B cell (primary cell): ENCODE results near the gene WDR27. TPM values are rescaled to one million over a fixed set of nuclear protein-coding genes. Genes with fewer than 3 reads are reported as not detected.
"Not testable (repeated sequence)": the region's sequence is repeated elsewhere in the genome, so short reads cannot be mapped to it uniquely, and the experiment has no call there.

Experiments
- ATAC-seq: fragments of 200-7000 bp; cut with Tn5 transposase; one replicate; pipeline ENCODE4 v1.10.0; 2021; ENCODE audit warnings: low read depth, mild to moderate bottlenecking, moderate number of reproducible peaks, moderate library complexity
- CTCF ChIA-PET: fragments of 350-600 bp; sonication (Branson Sonifier 250); formaldehyde crosslinking; loops from one replicate; lab custom pipeline; 2021; ENCODE audit warnings: antibody characterized with exemption, inconsistent platforms; lab: Charles Lee
- POLR2A ChIA-PET: fragments of 350-600 bp; sonication (Branson Sonifier 250); formaldehyde crosslinking; loops from one replicate; lab custom pipeline; 2021; ENCODE audit warnings: antibody characterized with exemption; lab: Charles Lee
- DNase-seq: peaks from one replicate; pipeline ENCODE4 v3.0.0; 2013
- H2AFZ ChIP-seq: 2 replicates; pipeline ENCODE4 v1.6.1; 2012; ENCODE audit warnings: mild to moderate bottlenecking, low read depth, low read length; ENCODE audit not compliant: insufficient read depth, poor library complexity, severe bottlenecking
- H3K27ac ChIP-seq, 2 donors: 1 replicate in 1 of 2; 2 replicates in 1 of 2; pipeline ENCODE4 v1.5.1; 2012 to 2013; ENCODE audit warnings: low read length in 2 of 2, mild to moderate bottlenecking in 2 of 2, moderate library complexity in 1 of 2
- H3K27me3 ChIP-seq, 4 experiments: fragments of 200-600 bp in 1 of 4; sonication (generic) in 1 of 4; replicated peaks in 1 of 4; 1 replicate in 2 of 4; 2 replicates in 2 of 4; pipeline versions ENCODE4 v1.6.1 to v1.7.0; 2013 to 2016; ENCODE audit warnings: low read length in 3 of 4, mild to moderate bottlenecking in 2 of 4, mixed read lengths in 1 of 4, moderate library complexity in 1 of 4; ENCODE audit not compliant: insufficient read depth in 4 of 4, control insufficient read depth in 3 of 4; ENCODE audit errors: control extremely low read depth in 1 of 4
- H3K36me3 ChIP-seq, 2 experiments: replicated peaks in 1 of 2; 1 replicate in 1 of 2; 2 replicates in 1 of 2; pipeline versions ENCODE4 v1.6.1 to v1.7.1; 2013; ENCODE audit warnings: low read length in 1 of 2; ENCODE audit not compliant: insufficient read depth in 2 of 2, control insufficient read depth in 1 of 2; ENCODE audit errors: control extremely low read depth in 1 of 2, extremely low read depth in 1 of 2
- H3K4me1 ChIP-seq, 2 donors: fragments of 200-600 bp in 1 of 2; sonication (generic) in 1 of 2; 1 replicate in 1 of 2; 2 replicates in 1 of 2; pipeline versions ENCODE4 v1.5.1 to v1.6.1; 2013 to 2017; ENCODE audit warnings: low read length in 2 of 2; ENCODE audit not compliant: control insufficient read depth in 2 of 2, insufficient read depth in 2 of 2
- H3K4me2 ChIP-seq: replicated peaks from 2 replicates; pipeline ENCODE3; 2012; ENCODE audit warnings: mild to moderate bottlenecking, low read depth, low read length; ENCODE audit not compliant: poor library complexity, severe bottlenecking
- H3K4me3 ChIP-seq, 5 experiments: fragments of 200-600 bp in 1 of 5; sonication (generic) in 1 of 5; 1 replicate in 3 of 5; 2 replicates in 2 of 5; pipeline versions ENCODE4 v1.5.1 to v1.7.0; 2011 to 2016; ENCODE audit warnings: low read length in 4 of 5, mild to moderate bottlenecking in 4 of 5, low read depth in 2 of 5, control low read depth in 1 of 5, moderate library complexity in 1 of 5; ENCODE audit not compliant: insufficient read depth in 1 of 5; ENCODE audit errors: control extremely low read depth in 1 of 5, extremely low read depth in 1 of 5
- H3K79me2 ChIP-seq: fragments of 200-600 bp; sonication (generic); one replicate; pipeline ENCODE4 v1.6.0; 2016; ENCODE audit warnings: low read length; ENCODE audit not compliant: control insufficient read depth, insufficient read depth
- H3K9ac ChIP-seq: fragments of 200-600 bp; sonication (generic); 2 replicates; pipeline ENCODE4 v1.6.1; 2017; ENCODE audit warnings: mild to moderate bottlenecking, low read length, moderate library complexity
- H3K9me3 ChIP-seq, 3 donors: one replicate each; pipeline versions ENCODE4 v1.6.1 to v1.7.1; 2013; ENCODE audit warnings: low read length in 2 of 3; ENCODE audit not compliant: control insufficient read depth in 2 of 3, insufficient read depth in 1 of 3; ENCODE audit errors: control extremely low read depth in 1 of 3
- H4K20me1 ChIP-seq: 2 replicates; pipeline ENCODE4 v1.6.0; 2012; ENCODE audit warnings: mild to moderate bottlenecking, low read length; ENCODE audit not compliant: insufficient read depth, control insufficient read depth, poor library complexity, severe bottlenecking
- H3K27ac Mint-ChIP-seq: one replicate; pipeline ENCODE4 v1.8.0; 2021; ENCODE audit warnings: mixed read lengths
- H3K27me3 Mint-ChIP-seq: one replicate; pipeline ENCODE4 v1.8.0; 2021; ENCODE audit warnings: mixed read lengths
- H3K4me1 Mint-ChIP-seq: one replicate; pipeline ENCODE4 v1.8.0; 2021; ENCODE audit warnings: mixed read lengths
- H3K4me3 Mint-ChIP-seq: one replicate; pipeline ENCODE4 v1.8.0; 2021; ENCODE audit warnings: mixed read lengths
- H3K9me3 Mint-ChIP-seq: one replicate; pipeline ENCODE4 v1.8.0; 2022; ENCODE audit warnings: mixed read lengths; ENCODE audit not compliant: insufficient read depth
- CTCF ChIP-seq: fragments of 200-600 bp; IDR thresholded peaks from one replicate; pipeline ENCODE4 v1.8.0; 2022; ENCODE audit warnings: antibody characterized with exemption, mild to moderate bottlenecking
- EZH2 ChIP-seq: IDR thresholded peaks from 2 replicates; pipeline ENCODE4 v1.6.1; 2012; ENCODE audit warnings: borderline replicate concordance, low read depth, mild to moderate bottlenecking, moderate library complexity, low read length; ENCODE audit not compliant: insufficient read depth, poor library complexity, severe bottlenecking
- WGBS: methylation state at CpG from one replicate; pipeline ENCODE4 v1.1.5; 2013; ENCODE audit warnings: missing lambda C conversion rate; ENCODE audit not compliant: insufficient coverage; 5-methylcytosine and 5-hydroxymethylcytosine counted together
- intact Hi-C: fragments of 100-400 bp; cut with micrococcal nuclease; formaldehyde crosslinking; loops from one replicate; pipeline ENCODE4 v1.10.0; 2022
- polyA plus RNA-seq: library from polyadenylated mRNA; depleted of rRNA; stranded (reverse); fragments of >200 nt; gene quantifications from 2 replicates; pipeline ENCODE4 v1.2.3, GENCODE V29; 2012
- total RNA-seq, 2 donors: library from RNA; stranded (reverse); fragments of 120-200 nt in 1 of 2; gene quantifications; 1 replicate in 1 of 2; 2 replicates in 1 of 2; pipeline versions ENCODE4 v1.2.3 to v1.2.4, GENCODE V29; 2013 to 2022

The WDR27 gene
- total and polyA plus RNA-seq, 2 donors (not counting 1 experiment from before 2014, with no cell fraction given) = 64.3 to 86.3 TPM

GRCh38 chr6:169604076-169604475, 97.8 kb downstream of the WDR27 start:
- ATAC-seq = no peak
- POLR2A ChIA-PET = no interaction called here
- H3K4me3 ChIP-seq = no peak overlapping the region

GRCh38 chr6:169601129-169601528, 100.7 kb downstream of the WDR27 start:
- H4K20me1 ChIP-seq, CTCF ChIA-PET, H3K4me3 ChIP-seq, H3K27ac ChIP-seq, H3K4me3 Mint-ChIP-seq, H3K4me2 ChIP-seq, intact Hi-C loops, H3K36me3 ChIP-seq, H3K27ac Mint-ChIP-seq, H3K4me1 ChIP-seq, H3K9ac ChIP-seq, H3K27me3 Mint-ChIP-seq, H2AFZ ChIP-seq, H3K79me2 ChIP-seq, POLR2A ChIA-PET, H3K27me3 ChIP-seq, DNase-seq, H3K9me3 Mint-ChIP-seq, H3K9me3 ChIP-seq, ATAC-seq, H3K4me1 Mint-ChIP-seq: not testable (repeated sequence)
- WGBS = no CpG with 5 or more reads among the region's 1 CpG

More at GRCh38 chr6:169604076-169604475, 97.8 kb downstream of the WDR27 start:
- H3K27me3 Mint-ChIP-seq = no peaks in the 10 kb centered on the region
- Histone ChIP-seq H3K4me2 (no peak overlapping the region), H3K79me2 (no peaks in the 10 kb centered on the region), H3K27me3 (no peaks in the 10 kb centered on the region), H2AFZ (no peak overlapping the region), H3K4me1 (no peaks in the 10 kb centered on the region), H3K9ac (no peak overlapping the region), H3K9me3 (peaks cover 0 to 5% (median 0%) of the 10 kb centered on the region in 3 donors), H3K27ac (no peak overlapping the region), H3K36me3 (peaks cover 0 to 1% of the 10 kb centered on the region in 2 experiments), H4K20me1 (no peaks in the 10 kb centered on the region)
- H3K9me3 Mint-ChIP-seq = peaks cover 4% of the 10 kb centered on the region
- CTCF ChIA-PET = no interaction called here
- H3K4me1 Mint-ChIP-seq = peaks cover 8% of the 10 kb centered on the region
- H3K27ac Mint-ChIP-seq = no peak overlapping the region
- H3K4me3 Mint-ChIP-seq = no peak overlapping the region
- intact Hi-C loops = no loop called here
- DNase-seq = no peak
- no CpG with 5 or more reads among the region's 1 CpG for WGBS
- TF ChIP-seq CTCF (no peak), EZH2 (no peak)
